ENCODE results near the gene MTHFD2L. TPM values are rescaled to one million over a fixed set of nuclear protein-coding genes. Genes with fewer than 3 reads are reported as not detected.

MTHFD2L gene
- total RNA-seq, 1 donor from 2014 or later = 37.6 TPM

DNA sequence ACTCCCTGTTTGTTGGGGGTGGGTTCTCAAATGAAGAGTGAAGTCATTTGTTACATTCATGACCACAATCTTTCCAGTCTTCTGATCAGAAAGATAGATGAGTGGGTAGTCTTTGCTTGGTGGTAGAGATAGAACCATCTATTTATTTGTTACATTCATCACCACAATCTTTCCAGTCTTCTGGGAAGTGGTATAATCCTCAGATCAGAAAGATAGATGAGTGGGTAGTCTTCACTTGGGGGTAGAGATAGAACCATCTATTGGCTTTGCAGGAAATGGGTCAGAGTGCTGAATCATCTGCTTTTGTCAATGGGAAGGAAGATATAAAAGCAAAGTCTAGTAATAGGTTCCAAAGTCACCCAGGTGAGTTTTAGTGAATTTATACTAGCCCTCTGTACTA, 86.1 kb downstream of the MTHFD2L start:
- DNase-seq (ENCODE audit: low spot score) = no peak

- DNase-seq (ENCODE audit: low spot score) = no peak
These were observed 95.0 kb downstream of the MTHFD2L start for GRCh38 chr4:74252933-74253332.

DNA sequence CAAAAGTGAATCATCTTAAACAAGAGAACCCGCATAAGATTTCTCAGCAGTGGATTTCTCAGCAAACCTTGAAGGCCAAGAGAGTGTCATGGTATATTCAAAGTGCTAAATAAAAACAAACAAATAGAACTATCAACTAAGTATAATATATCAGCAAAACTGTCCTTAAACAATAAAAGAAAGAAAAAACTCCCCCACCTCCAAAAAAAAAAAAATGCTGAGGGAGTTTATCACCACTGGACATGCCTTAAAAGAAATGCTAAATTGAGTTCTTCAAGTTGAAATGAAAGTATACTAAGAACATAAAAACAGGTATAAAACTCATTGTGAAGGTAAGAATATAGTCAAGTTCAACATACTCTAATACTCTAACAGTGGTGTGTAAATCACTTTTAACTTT, 96.5 kb downstream of the MTHFD2L start:
- DNase-seq (ENCODE audit: low spot score) = no peak

GRCh38 chr4:74255096-74255495, 97.2 kb downstream of the MTHFD2L start:
- no peak for DNase-seq (ENCODE audit: low spot score)

DNA sequence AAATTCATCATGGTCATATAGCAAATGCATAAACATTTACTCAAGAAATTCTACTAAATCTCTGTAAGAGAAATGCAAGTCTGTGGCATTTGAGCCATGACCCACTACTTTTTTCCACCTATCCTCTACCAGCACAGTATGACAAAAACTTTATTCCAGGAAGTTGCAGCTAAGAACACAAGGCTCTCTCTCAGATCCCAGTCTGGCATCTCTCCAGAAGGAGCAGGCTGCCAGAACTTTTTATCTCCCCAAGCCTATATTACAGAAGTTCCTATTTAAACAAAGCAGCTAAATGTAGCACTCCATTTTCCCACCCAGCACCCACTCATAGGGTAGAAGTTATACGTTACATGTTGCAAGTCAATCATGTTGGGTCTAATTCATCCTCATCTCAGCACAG, 101.0 kb downstream of the MTHFD2L start:
- DNase-seq (ENCODE audit: low spot score) = peak; percentile 85

DNA sequence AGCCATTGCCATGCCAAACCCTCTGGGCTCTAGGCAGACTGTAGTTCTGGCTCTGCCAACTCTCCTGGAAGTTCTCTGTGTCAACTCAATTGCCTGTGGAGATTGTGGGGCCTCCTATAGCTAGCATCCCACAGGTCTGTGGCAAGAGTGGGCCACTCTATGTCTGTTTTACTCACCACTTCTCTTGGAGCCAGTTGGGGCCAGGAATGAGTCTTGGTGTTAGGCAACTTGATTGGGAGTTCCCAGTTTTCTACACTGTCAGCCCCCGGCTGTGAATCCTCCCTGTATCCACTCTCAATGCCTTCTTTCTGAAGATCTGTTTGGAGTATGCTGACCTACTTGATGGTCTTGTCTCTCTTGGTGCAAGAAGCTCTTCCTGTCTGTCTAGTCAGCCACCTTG, 102.1 kb downstream of the MTHFD2L start:
- no peak for DNase-seq (ENCODE audit: low spot score)

GRCh38 chr4:74262522-74262921, 104.6 kb downstream of the MTHFD2L start:
- DNase-seq (ENCODE audit: low spot score) = peak; percentile 42

DNA sequence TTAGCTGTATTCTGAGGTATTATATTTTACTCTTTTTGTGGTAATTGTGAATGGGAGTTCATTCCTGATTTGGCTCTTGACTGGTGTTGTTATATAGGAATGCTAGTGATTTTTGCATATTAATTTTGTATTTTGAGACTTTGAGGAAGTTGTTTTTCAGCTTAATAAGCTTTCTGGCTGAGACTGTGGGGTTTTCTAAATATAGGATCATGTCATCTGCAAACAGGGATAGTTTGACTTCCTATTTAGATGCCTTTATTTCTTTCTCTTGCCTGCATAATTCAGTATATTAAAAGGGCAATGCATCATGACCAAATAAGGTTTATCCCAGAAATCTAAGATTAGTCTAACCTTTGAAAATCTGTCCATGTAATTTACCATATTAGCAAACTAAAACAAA, 105.6 kb downstream of the MTHFD2L start:
- DNase-seq (ENCODE audit: low spot score) = no peak

DNA sequence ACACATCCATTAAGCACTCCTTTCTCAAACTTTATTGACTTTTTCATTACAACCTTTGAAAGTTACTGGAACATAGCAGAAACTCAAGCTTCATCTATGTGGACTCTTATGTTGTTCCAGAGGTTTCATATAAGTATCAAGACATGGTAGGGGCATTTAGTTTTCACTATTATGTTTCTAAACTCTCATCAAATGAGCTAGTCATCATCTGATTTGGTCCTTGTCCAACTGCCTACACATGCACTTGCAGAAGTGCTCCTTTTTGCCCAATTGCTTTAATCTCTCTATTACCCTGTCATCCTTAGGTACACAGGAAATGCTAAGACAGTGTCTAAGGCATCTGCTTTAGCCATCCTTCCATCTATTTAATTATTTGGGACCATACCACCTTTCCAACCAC, 108.2 kb downstream of the MTHFD2L start:
- DNase-seq (ENCODE audit: low spot score) = no peak

GRCh38 chr4:74267998-74268606, 110.2 kb downstream of the MTHFD2L start:
- peak; percentile 15 for DNase-seq (ENCODE audit: low spot score)

DNA sequence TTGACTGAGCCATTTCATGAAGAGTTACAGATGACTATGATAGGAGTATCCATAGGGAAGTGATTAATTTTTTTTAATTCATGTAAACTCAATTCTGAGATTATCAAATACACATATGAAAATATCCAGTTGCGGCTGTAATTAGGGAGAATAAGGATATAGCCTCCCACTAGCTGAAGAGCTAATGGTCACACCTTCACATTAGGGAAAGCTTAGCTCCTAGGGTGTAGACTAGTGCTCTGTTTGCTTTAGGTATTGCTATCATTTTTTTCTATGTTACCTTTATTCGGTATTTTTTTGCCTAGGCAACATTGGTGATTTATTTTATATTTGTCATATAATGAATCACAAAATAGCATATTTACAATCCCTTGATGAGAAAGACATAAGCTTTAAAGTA, 110.7 kb downstream of the MTHFD2L start:
- no peak for DNase-seq (ENCODE audit: low spot score)

GRCh38 chr4:74278490-74278889, 120.6 kb downstream of the MTHFD2L start:
- no peak for DNase-seq (ENCODE audit: low spot score)

GRCh38 chr4:74279716-74280115, 121.8 kb downstream of the MTHFD2L start:
- no peak for DNase-seq (ENCODE audit: low spot score)

GRCh38 chr4:74282926-74283325, 125.0 kb downstream of the MTHFD2L start:
- no peak for DNase-seq (ENCODE audit: low spot score)

DNA sequence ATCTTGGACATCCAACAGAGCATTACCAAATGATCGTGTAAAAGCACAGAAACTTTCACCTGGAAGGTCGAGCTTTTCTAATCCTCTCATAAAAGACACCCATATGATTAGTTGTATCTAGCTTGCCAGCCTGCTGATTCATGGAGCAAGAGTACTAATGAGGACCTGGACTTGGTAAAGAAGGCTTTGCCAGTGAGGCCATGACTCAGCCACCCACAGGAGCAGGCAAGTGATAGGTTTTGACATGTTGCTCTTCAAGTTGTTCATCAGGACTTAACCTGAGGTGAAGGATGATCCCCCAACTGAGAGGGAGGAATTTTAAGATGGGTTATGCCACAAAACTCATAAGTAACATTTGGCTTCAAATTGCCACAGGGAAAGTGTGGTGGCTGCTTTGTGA, 125.7 kb downstream of the MTHFD2L start:
- no peak for DNase-seq (ENCODE audit: low spot score)

DNA sequence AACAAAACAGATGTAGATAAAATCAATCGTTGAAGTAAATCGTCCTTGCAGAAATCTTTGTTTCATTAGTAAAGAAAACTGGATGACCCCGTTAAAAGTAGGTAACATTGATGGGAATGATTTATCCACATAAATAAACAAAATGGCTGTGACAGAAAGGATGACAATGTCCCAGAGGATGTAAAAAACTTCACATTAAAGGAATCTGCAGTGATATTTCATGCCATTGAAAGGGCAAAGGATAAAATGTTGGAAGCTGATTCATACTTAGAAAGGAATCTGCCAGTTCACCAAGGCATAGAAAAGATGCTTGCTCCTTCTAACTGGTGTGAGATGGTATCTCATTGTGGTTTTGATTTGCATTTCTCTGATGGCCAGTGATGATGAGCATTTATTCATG, 126.1 kb downstream of the MTHFD2L start:
- DNase-seq (ENCODE audit: low spot score) = no peak

- no peak for DNase-seq (ENCODE audit: low spot score)
These were observed 129.2 kb downstream of the MTHFD2L start for GRCh38 chr4:74287164-74287563.

GRCh38 chr4:74287791-74288190, 129.9 kb downstream of the MTHFD2L start:
- DNase-seq (ENCODE audit: low spot score) = no peak

DNA sequence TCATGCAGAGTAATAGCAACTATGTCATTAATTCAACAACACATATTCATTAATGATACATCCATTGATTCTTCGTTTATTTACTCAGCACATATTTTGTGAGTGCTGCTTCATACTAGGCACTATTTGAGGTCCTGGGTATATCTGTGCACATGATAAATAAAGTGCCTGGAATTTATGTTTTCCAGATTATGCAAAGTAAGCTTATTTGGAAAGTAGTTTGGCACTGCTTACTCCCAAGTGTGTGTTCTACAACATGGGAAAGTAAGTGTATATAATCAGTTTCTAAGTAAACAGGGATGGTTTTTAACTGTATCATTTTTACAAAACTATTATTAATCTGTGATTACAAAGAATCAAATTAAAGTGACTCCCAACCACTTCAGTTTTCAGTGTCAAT, 133.6 kb downstream of the MTHFD2L start:
- DNase-seq (ENCODE audit: low spot score) = no peak

- no peak for DNase-seq (ENCODE audit: low spot score)
These were observed 134.4 kb downstream of the MTHFD2L start for GRCh38 chr4:74292111-74292870.

- peak; percentile 9 for DNase-seq (ENCODE audit: low spot score)
These were observed 135.6 kb downstream of the MTHFD2L start for GRCh38 chr4:74293558-74293957.

- no peak for DNase-seq (ENCODE audit: low spot score)
These were observed 136.8 kb downstream of the MTHFD2L start for GRCh38 chr4:74294681-74295080.

GRCh38 chr4:74297539-74297938, 139.6 kb downstream of the MTHFD2L start:
- no peak for DNase-seq (ENCODE audit: low spot score)

Measured in umbilical cord (tissue), 2 donors.